Activated naive CD8-positive, alpha-beta T cell treated with anti-CD3 and anti-CD28 coated beads, Interleukin-2, amount 50 U/mL, for 24 hours (primary cell): Measurements from ENCODE around the gene ZNF77.
A peak's percentile ranks its signal among the peaks of the same experiment; 100 is the strongest.
"Not testable (repeated sequence)": the region's sequence is repeated elsewhere in the genome, so short reads cannot be mapped to it uniquely, and the experiment has no call there.

Experiments
- ATAC-seq: fragments of 150-1000 bp; cut with Tn5 transposase; one replicate; pipeline ENCODE4 v1.10.0; 2021
- DNase-seq: peaks from one replicate; pipeline ENCODE4 v3.0.0; 2021
- H3K27ac Mint-ChIP-seq: one replicate; pipeline ENCODE4 v1.8.0; 2021; ENCODE audit warnings: mild to moderate bottlenecking, mixed read lengths
- H3K27me3 Mint-ChIP-seq: one replicate; pipeline ENCODE4 v1.8.0; 2021; ENCODE audit warnings: mixed read lengths
- H3K36me3 Mint-ChIP-seq: one replicate; pipeline ENCODE4 v1.8.0; 2021; ENCODE audit warnings: low read depth, mixed read lengths
- H3K4me1 Mint-ChIP-seq: one replicate; pipeline ENCODE4 v1.8.0; 2021; ENCODE audit warnings: mixed read lengths
- H3K4me3 Mint-ChIP-seq: one replicate; pipeline ENCODE4 v1.8.0; 2021; ENCODE audit warnings: mild to moderate bottlenecking, moderate library complexity, mixed read lengths
- H3K9me3 Mint-ChIP-seq: one replicate; pipeline ENCODE4 v1.8.0; 2021; ENCODE audit warnings: mixed read lengths

Gene ZNF77

GRCh38 chr19:2957160-2957559, 12.4 kb upstream of the ZNF77 start:
- no peak for ATAC-seq
- Mint-ChIP-seq H3K9me3 (no peaks in the 10 kb centered on the region), H3K4me3 (no peak overlapping the region), H3K4me1 (peaks cover 3% of the 10 kb centered on the region), H3K27me3 (no peaks in the 10 kb centered on the region), H3K27ac (no peak overlapping the region), H3K36me3 (no peaks in the 10 kb centered on the region)
- DNase-seq, result no peak

GRCh38 chr19:2952953-2953481, 8.2 kb upstream of the ZNF77 start:
- Mint-ChIP-seq H3K27me3 (no peaks in the 10 kb centered on the region), H3K9me3 (no peaks in the 10 kb centered on the region), H3K4me1 (peaks cover 22% of the 10 kb centered on the region), H3K27ac (no peak overlapping the region), H3K36me3 (peaks cover 5% of the 10 kb centered on the region), H3K4me3 (no peak overlapping the region)
- ATAC-seq, result no peak
- no peak for DNase-seq

DNA sequence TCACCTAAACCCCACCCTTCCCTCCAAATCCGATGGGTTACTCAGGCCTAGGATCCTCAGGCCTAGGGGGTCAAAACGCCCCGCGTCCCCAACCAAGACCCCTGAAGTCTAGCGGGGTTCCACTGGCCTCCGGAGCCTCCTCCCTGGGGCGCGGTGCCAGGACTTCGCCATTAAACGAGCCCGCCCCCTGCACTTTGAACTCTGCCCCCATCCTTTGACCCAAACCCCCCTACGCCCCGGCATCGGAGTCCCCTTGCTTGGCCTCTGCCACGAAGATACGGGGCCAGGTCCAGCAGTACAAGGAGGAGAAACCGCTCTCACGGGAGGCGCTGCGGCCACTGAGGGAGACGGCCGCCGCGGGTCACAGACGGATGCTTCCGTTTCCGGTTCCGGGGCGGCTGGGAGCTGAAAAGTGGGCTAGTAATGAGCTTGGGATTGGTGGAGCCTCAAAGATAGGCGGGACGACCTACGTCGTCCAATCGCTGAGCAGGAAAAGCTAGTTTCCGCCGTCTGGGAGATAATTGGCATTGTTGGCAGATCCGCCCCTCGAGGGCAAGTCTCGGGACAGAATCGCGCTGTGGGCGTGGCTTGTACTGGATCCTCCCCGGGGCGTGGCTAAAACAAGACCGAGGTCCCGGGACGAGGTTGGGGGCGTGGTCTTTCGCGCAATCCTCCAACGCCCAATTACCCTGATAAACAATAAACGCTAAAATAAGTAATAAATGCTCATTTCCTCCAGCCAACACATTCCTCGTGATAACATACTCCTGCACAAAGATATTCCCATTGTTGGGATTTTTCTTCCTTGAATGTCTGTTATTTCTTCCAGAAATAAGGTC, 5.7 kb upstream of the ZNF77 start:
- peak; percentile 99 for ATAC-seq
- Mint-ChIP-seq H3K27me3 (no peaks in the 10 kb centered on the region), H3K36me3 (peaks cover 7% of the 10 kb centered on the region), H3K4me1 (peaks cover 27% of the 10 kb centered on the region), H3K27ac (peak overlapping the region; percentile 94), H3K4me3 (peak overlapping the region; percentile 93), H3K9me3 (no peaks in the 10 kb centered on the region)
- peak; percentile 100 for DNase-seq

DNA sequence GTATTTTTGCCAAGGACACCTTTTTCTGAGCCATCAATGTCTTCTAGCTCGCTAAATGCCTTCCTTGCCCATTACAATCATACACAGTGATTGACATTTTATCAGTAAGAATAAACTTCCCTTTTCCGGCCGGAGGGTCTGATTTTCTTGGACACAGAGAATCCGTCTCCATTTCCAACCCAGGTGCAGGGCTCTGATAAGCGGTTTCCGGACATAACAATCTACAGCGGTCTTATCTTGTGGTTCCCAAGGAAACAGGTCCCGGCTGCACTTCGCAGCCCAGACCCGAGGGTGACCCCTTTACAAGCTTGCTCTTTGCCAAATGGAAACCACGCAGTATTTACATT, 5.1 kb upstream of the ZNF77 start:
- peak; percentile 2 for ATAC-seq
- peak overlapping the region; percentile 93 for H3K4me3 Mint-ChIP-seq
- H3K27ac Mint-ChIP-seq, result peak overlapping the region; percentile 94

GRCh38 chr19:2945575-2946184, 909 bp upstream of the ZNF77 start:
- no peaks in the 10 kb centered on the region for H3K27me3 Mint-ChIP-seq
- peak overlapping the region; percentile 91 for H3K4me3 Mint-ChIP-seq
- H3K9me3 Mint-ChIP-seq, result no peaks in the 10 kb centered on the region
- H3K27ac Mint-ChIP-seq, result peak overlapping the region; percentile 96
- DNase-seq (no peak), ATAC-seq (no peak)
- H3K36me3 Mint-ChIP-seq, result peaks cover 7% of the 10 kb centered on the region
- peaks cover 31% of the 10 kb centered on the region for H3K4me1 Mint-ChIP-seq

More for the DNA sequence above, 5.1 kb upstream of the ZNF77 start:
- Mint-ChIP-seq H3K9me3 (no peaks in the 10 kb centered on the region), H3K36me3 (peaks cover 7% of the 10 kb centered on the region), H3K27me3 (no peaks in the 10 kb centered on the region), H3K4me1 (peaks cover 31% of the 10 kb centered on the region)
- peak; percentile 15 for DNase-seq

DNA sequence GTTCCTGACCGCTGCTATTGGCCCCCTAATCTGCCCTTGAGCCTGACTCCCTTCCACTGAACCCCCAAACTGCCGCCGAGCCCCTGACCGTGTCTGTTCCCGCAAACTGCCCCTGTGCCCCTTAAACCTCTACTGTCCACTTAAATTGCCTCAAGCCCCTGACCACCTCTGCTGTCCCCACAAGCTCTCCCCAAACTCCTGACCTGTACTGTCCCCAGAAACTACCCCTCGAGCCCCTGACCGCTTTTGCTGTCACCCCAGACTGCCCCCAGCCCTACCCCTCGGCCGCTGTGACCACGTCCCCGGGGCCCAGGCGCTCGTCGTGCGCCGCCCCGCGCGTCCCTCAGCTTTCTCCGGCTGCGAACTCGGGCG, 382 bp downstream of the ZNF77 start:
- no peak for DNase-seq
- Mint-ChIP-seq H3K4me3 (peak overlapping the region; percentile 91), H3K4me1 (peaks cover 20% of the 10 kb centered on the region), H3K27me3 (no peaks in the 10 kb centered on the region), H3K36me3 (peaks cover 6% of the 10 kb centered on the region), H3K27ac (no peak overlapping the region), H3K9me3 (no peaks in the 10 kb centered on the region)
- ATAC-seq, result no peak

- Mint-ChIP-seq H3K27ac (no peak overlapping the region), H3K4me3 (peak overlapping the region; percentile 91), H3K36me3 (peaks cover 5% of the 10 kb centered on the region), H3K4me1 (peaks cover 13% of the 10 kb centered on the region), H3K27me3 (no peaks in the 10 kb centered on the region), H3K9me3 (no peaks in the 10 kb centered on the region)
- no peak for DNase-seq
- no peak for ATAC-seq
These were observed 1.7 kb downstream of the ZNF77 start for GRCh38 chr19:2942928-2943640.

DNA sequence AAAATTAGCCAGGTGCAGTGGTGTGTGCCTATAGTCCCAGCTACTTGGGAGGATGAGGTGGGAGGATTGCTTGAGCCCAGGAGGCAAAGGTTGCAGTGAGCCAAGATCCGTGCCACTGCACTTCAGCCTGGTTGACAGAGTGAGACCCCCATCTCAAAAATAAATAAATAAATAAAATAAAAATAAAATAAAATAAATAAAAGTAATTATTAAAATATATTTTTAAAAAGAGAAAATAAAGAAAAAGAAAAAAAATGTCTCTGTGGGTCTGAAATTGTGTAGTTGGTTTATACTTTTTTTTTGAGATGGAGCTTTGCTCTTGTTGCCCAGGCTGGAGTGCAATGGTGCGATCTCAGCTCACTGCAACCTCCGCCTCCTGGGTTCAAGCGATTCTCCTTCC, 8.9 kb downstream of the ZNF77 start:
- not testable (repeated sequence) for H3K4me1 Mint-ChIP-seq, H3K27me3 Mint-ChIP-seq, DNase-seq, ATAC-seq, H3K4me3 Mint-ChIP-seq, H3K27ac Mint-ChIP-seq
- peaks cover 23% of the 10 kb centered on the region for H3K9me3 Mint-ChIP-seq
- peaks cover 64% of the 10 kb centered on the region for H3K36me3 Mint-ChIP-seq

GRCh38 chr19:2933490-2933910, 11.3 kb downstream of the ZNF77 start:
- H3K27ac Mint-ChIP-seq, result no peak overlapping the region
- DNase-seq (no peak), ATAC-seq (no peak)
- no peak overlapping the region for H3K4me3 Mint-ChIP-seq
- peaks cover 28% of the 10 kb centered on the region for H3K9me3 Mint-ChIP-seq
- no peaks in the 10 kb centered on the region for H3K27me3 Mint-ChIP-seq
- peaks cover 66% of the 10 kb centered on the region for H3K36me3 Mint-ChIP-seq
- H3K4me1 Mint-ChIP-seq, result no peaks in the 10 kb centered on the region

- DNase-seq (no peak), ATAC-seq (no peak)
- peaks cover 12% of the 10 kb centered on the region for H3K9me3 Mint-ChIP-seq
- H3K27ac Mint-ChIP-seq, result no peak overlapping the region
- H3K4me3 Mint-ChIP-seq, result no peak overlapping the region
- no peaks in the 10 kb centered on the region for H3K4me1 Mint-ChIP-seq
- H3K27me3 Mint-ChIP-seq, result no peaks in the 10 kb centered on the region
- peaks cover 12% of the 10 kb centered on the region for H3K36me3 Mint-ChIP-seq
These were observed 17.7 kb downstream of the ZNF77 start for GRCh38 chr19:2927032-2927430.

DNA sequence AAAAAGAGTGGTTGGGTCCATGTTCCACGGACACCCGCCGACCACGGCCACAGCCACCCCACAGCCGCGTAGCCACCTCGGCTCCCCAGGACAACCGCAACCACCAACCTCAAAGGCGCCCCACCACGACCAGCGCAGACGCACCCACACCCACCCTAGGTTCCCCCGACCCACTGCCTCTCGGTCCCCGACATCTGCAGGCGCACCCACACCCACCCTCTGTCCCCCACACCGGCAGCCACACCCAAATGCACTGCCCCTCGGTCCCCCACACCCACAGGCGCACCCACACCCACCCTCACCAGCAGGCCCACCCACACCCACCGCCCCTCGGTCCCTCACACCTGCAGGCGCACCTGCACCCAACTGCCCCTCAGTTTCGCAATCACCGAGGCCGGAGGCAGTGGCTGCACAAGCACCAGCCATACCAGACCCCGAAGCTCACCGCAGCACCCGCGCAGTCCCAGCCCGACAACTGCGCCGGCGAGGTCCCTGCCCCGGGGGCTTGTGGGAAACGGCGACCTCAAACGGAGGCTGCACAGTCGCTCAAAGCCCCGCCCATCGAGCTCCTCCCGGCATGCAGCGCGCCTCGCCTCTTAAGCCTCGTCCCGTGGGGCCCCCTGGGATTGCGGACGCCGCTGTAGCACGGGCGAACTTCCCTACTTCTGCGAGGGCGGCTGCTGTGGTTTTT, 18.3 kb downstream of the ZNF77 start:
- no peak for DNase-seq
- no peak overlapping the region for H3K4me3 Mint-ChIP-seq

GRCh38 chr19:2923510-2923909, 21.3 kb downstream of the ZNF77 start:
- Mint-ChIP-seq H3K4me1 (no peaks in the 10 kb centered on the region), H3K27ac (no peak overlapping the region), H3K4me3 (no peak overlapping the region), H3K9me3 (no peaks in the 10 kb centered on the region), H3K27me3 (no peaks in the 10 kb centered on the region), H3K36me3 (peaks cover 9% of the 10 kb centered on the region)
- DNase-seq, result no peak
- ATAC-seq, result no peak

More for the DNA sequence above, 18.3 kb downstream of the ZNF77 start:
- peaks cover 9% of the 10 kb centered on the region for H3K36me3 Mint-ChIP-seq
- peaks cover 10% of the 10 kb centered on the region for H3K9me3 Mint-ChIP-seq
- H3K4me1 Mint-ChIP-seq, result no peaks in the 10 kb centered on the region
- no peaks in the 10 kb centered on the region for H3K27me3 Mint-ChIP-seq
- no peak for ATAC-seq
- H3K27ac Mint-ChIP-seq, result no peak overlapping the region

- H3K9me3 Mint-ChIP-seq, result peaks cover 3% of the 10 kb centered on the region
- H3K36me3 Mint-ChIP-seq, result peaks cover 14% of the 10 kb centered on the region
- no peaks in the 10 kb centered on the region for H3K4me1 Mint-ChIP-seq
- ATAC-seq (no peak), DNase-seq (no peak)
- no peaks in the 10 kb centered on the region for H3K27me3 Mint-ChIP-seq
- no peak overlapping the region for H3K27ac Mint-ChIP-seq
- H3K4me3 Mint-ChIP-seq, result no peak overlapping the region
These were observed 21.8 kb downstream of the ZNF77 start for GRCh38 chr19:2922987-2923386.
